IMR-90 (cell line): Measurements from ENCODE around the gene SHLD1. TPM values are rescaled to one million over a fixed set of nuclear protein-coding genes. Genes with fewer than 3 reads are reported as not detected.
"Not testable (repeated sequence)": the region's sequence is repeated elsewhere in the genome, so short reads cannot be mapped to it uniquely, and the experiment has no call there.

Experiments
- ATAC-seq: fragments of 200-7000 bp; cut with Tn5 transposase; 2 replicates; pipeline ENCODE4 v1.9.1; 2020; ENCODE audit warnings: low read depth, mild to moderate bottlenecking, moderate library complexity
- BruUV-seq: library from RNA; stranded (reverse); fragments of 400-500 nt; replicated peaks from 2 replicates; lab custom pipeline; 2021; lab: Mats Ljungman, UMichigan
- CTCF ChIA-PET: fragments of 300-600 bp; formaldehyde crosslinking; extraction: SDS; loops from one replicate; lab custom pipeline; 2021; ENCODE audit warnings: antibody characterized with exemption; lab: Yijun Ruan, JAX
- POLR2A ChIA-PET: fragments of 300-600 bp; sonication (Branson Sonifier 250); formaldehyde crosslinking; loops from one replicate; lab custom pipeline; 2022; ENCODE audit warnings: antibody characterized with exemption; ENCODE audit not compliant: unreplicated experiment; lab: Charles Lee
- DNase-seq: peaks from one replicate; pipeline ENCODE4 v3.0.0; 2013
- H2AFZ ChIP-seq: replicated peaks from 2 replicates; pipeline ENCODE3; 2013; ENCODE audit warnings: low read length, mild to moderate bottlenecking; ENCODE audit not compliant: poor library complexity
- H2AK5ac ChIP-seq: 2 replicates; pipeline ENCODE4 v1.6.1; 2013; ENCODE audit warnings: low read depth, low read length, inconsistent platforms
- H2AK9ac ChIP-seq: replicated peaks from 2 replicates; pipeline ENCODE3; 2013; ENCODE audit warnings: mild to moderate bottlenecking, low read depth, low read length, moderate library complexity; ENCODE audit not compliant: poor library complexity
- H2BK120ac ChIP-seq: 2 replicates; pipeline ENCODE4 v1.6.1; 2013; ENCODE audit warnings: low read depth, low read length, inconsistent platforms
- H2BK15ac ChIP-seq: 3 replicates; pipeline ENCODE4 v1.6.1; 2013; ENCODE audit warnings: low read depth, low read length, inconsistent platforms
- H2BK20ac ChIP-seq: 2 replicates; pipeline ENCODE4 v1.6.1; 2013; ENCODE audit warnings: low read depth, mild to moderate bottlenecking, inconsistent platforms, low read length, moderate library complexity
- H2BK5ac ChIP-seq: 2 replicates; pipeline ENCODE4 v1.6.1; 2013; ENCODE audit warnings: mild to moderate bottlenecking, low read depth, low read length, inconsistent platforms; ENCODE audit not compliant: poor library complexity, severe bottlenecking
- H3K14ac ChIP-seq: replicated peaks from 2 replicates; pipeline ENCODE4 v1.6.1; 2013; ENCODE audit warnings: low read depth, low read length, inconsistent platforms
- H3K18ac ChIP-seq: 2 replicates; pipeline ENCODE4 v1.6.1; 2013; ENCODE audit warnings: low read depth, low read length, control low read depth
- H3K23ac ChIP-seq: 2 replicates; pipeline ENCODE4 v1.6.1; 2013; ENCODE audit warnings: low read depth, low read length, inconsistent platforms
- H3K27ac ChIP-seq: 2 replicates; pipeline ENCODE4 v1.5.1; 2013; ENCODE audit warnings: mild to moderate bottlenecking, control low read depth, low read length; ENCODE audit not compliant: insufficient read depth
- H3K27me3 ChIP-seq: 2 replicates; pipeline ENCODE4 v1.6.1; 2013; ENCODE audit warnings: low read length; ENCODE audit not compliant: control insufficient read depth, insufficient read depth
- H3K36me3 ChIP-seq: 2 replicates; pipeline ENCODE4 v1.6.1; 2013; ENCODE audit warnings: low read length, mixed read lengths; ENCODE audit not compliant: control insufficient read depth, insufficient read depth
- H3K4ac ChIP-seq: 2 replicates; pipeline ENCODE4 v1.6.1; 2013; ENCODE audit warnings: low read depth, low read length, inconsistent platforms
- H3K4me1 ChIP-seq: 2 replicates; pipeline ENCODE4 v1.6.1; 2013; ENCODE audit warnings: low read length, mixed read lengths; ENCODE audit not compliant: control insufficient read depth, insufficient read depth
- H3K4me2 ChIP-seq: 2 replicates; pipeline ENCODE4 v1.6.1; 2013; ENCODE audit warnings: low read depth, mild to moderate bottlenecking, control low read depth, low read length, moderate library complexity
- H3K4me3 ChIP-seq: 2 replicates; pipeline ENCODE4 v1.5.1; 2013; ENCODE audit warnings: low read depth, mild to moderate bottlenecking, control low read depth, low read length, moderate library complexity; ENCODE audit not compliant: insufficient read depth
- H3K56ac ChIP-seq: 2 replicates; pipeline ENCODE4 v1.6.1; 2013; ENCODE audit warnings: low read length, inconsistent platforms; ENCODE audit not compliant: insufficient read depth; ENCODE audit errors: extremely low read depth
- H3K79me1 ChIP-seq, 2 experiments: 2 replicates each; pipeline ENCODE4 v1.6.1; 2013; ENCODE audit warnings: low read length in 2 of 2, inconsistent platforms in 1 of 2, low read depth in 1 of 2
- H3K9ac ChIP-seq: 2 replicates; pipeline ENCODE4 v1.6.1; 2013; ENCODE audit warnings: low read depth, low read length, control low read depth
- H3K9me1 ChIP-seq: 2 replicates; pipeline ENCODE4 v1.6.1; 2013; ENCODE audit warnings: low read length, inconsistent platforms; ENCODE audit not compliant: insufficient read depth
- H3K9me3 ChIP-seq: 2 replicates; pipeline ENCODE4 v1.6.1; 2013; ENCODE audit warnings: low read length; ENCODE audit not compliant: control insufficient read depth, insufficient read depth
- H4K20me1 ChIP-seq: 2 replicates; pipeline ENCODE4 v1.6.1; 2013; ENCODE audit warnings: low read length, inconsistent platforms; ENCODE audit not compliant: insufficient read depth
- H4K5ac ChIP-seq: 2 replicates; pipeline ENCODE4 v1.6.1; 2013; ENCODE audit warnings: mild to moderate bottlenecking, low read depth, low read length, control low read depth
- H4K8ac ChIP-seq, 2 experiments: 2 replicates each; pipeline ENCODE4 v1.6.1; 2013; ENCODE audit warnings: low read depth in 2 of 2, low read length in 2 of 2, control low read depth in 1 of 2, inconsistent platforms in 1 of 2
- H4K91ac ChIP-seq: 2 replicates; pipeline ENCODE4 v1.6.1; 2013; ENCODE audit warnings: low read depth, low read length, inconsistent platforms; ENCODE audit not compliant: insufficient read depth
- WGBS, 2 experiments: methylation state at CpG; one replicate each; pipeline versions ENCODE4 v1.1.5 to v1.1.7; 2013; ENCODE audit warnings: missing lambda C conversion rate in 2 of 2; ENCODE audit not compliant: insufficient read length in 1 of 2; ENCODE audit errors: extremely low coverage in 2 of 2; 5-methylcytosine and 5-hydroxymethylcytosine counted together
- dilution Hi-C: fragments of 300-500 bp; cut with HindIII; formaldehyde crosslinking; loops from one replicate; pipeline ENCODE4 v1.14.3; 2018; ENCODE audit warnings: low sequenced_read_pairs; ENCODE audit not compliant: unreplicated experiment
- in situ Hi-C: fragments of 300-500 bp; cut with MboI; formaldehyde crosslinking; loops from 3 replicates; pipeline ENCODE4 v1.14.3; 2019; ENCODE audit warnings: low sequenced_read_pairs, inconsistent platforms, mixed read lengths
- intact Hi-C: fragments of 100-400 bp; cut with micrococcal nuclease; formaldehyde crosslinking; loops from 2 replicates; pipeline ENCODE4 v1.10.0; 2022
- polyA plus RNA-seq, 3 experiments: library from polyadenylated mRNA; depleted of rRNA; stranded (reverse); fragments of >200 nt; gene quantifications; 2 replicates each; pipeline ENCODE4 v1.2.3, GENCODE V29; 2012; ENCODE audit warnings: low replicate concordance in 1 of 3
- total RNA-seq: library from RNA; depleted of rRNA; stranded (reverse); fragments of >200 nt; gene quantifications from 2 replicates; pipeline ENCODE4 v1.2.3, GENCODE V29; 2012

SHLD1 gene
- total and polyA plus RNA-seq, 2 of the 4 experiments (the other 2 are of a cell fraction): 2.6 to 3.0 TPM

GRCh38 chr20:5740643-5741042 is 9.6 kb upstream of the SHLD1 start:
- ATAC-seq, H3K4me3 ChIP-seq, dilution Hi-C loops, intact Hi-C loops, H2BK120ac ChIP-seq, H2BK20ac ChIP-seq, H3K9me1 ChIP-seq, in situ Hi-C loops, H3K4me2 ChIP-seq, H3K9ac ChIP-seq, H4K8ac ChIP-seq, H2AK9ac ChIP-seq, H2AFZ ChIP-seq, H3K9me3 ChIP-seq, H3K23ac ChIP-seq, H3K4ac ChIP-seq, H3K56ac ChIP-seq, H4K20me1 ChIP-seq, H3K14ac ChIP-seq, H3K27ac ChIP-seq, BruUV-seq, H3K36me3 ChIP-seq, H3K79me1 ChIP-seq, H3K27me3 ChIP-seq, DNase-seq: not testable (repeated sequence)
- no CpG with 5 or more reads among the region's 5 CpGs for WGBS, 2 experiments
- Histone ChIP-seq H4K5ac (peak overlapping the region; percentile 81), H2BK5ac (peak overlapping the region; percentile 56), H3K18ac (peak overlapping the region; percentile 12), H4K91ac (peak overlapping the region; percentile 15; the same call in 1 of the 2 replicates), H2BK15ac (peak overlapping the region; percentile 14; the same call in 1 of the 3 replicates), H3K4me1 (peaks cover 14% of the 10 kb centered on the region), H2AK5ac (peak overlapping the region; percentile 68; the same call in 1 of the 2 replicates)
- POLR2A ChIA-PET: interaction anchor here (1.2 kb wide), 1 partner anchor 10 kb away, joined by 4 read pairs; the partner anchor contains the start of gene SHLD1
- CTCF ChIA-PET: interaction anchor here (1.0 kb wide), 1 partner anchor 9 kb away, joined by 3 read pairs; no protein-coding TSS in a partner anchor
